Liver (tissue), 3 donors: Measurements from ENCODE around the gene TMEM63C.

Source experiments
- CTCF ChIP-seq: fragments of 150-350 bp; IDR thresholded peaks from 2 replicates; pipeline ENCODE4 v1.5.1; 2017; ENCODE audit warnings: improper control_type of control experiment, low read depth, low read length; ENCODE audit not compliant: missing input control
- GABPA ChIP-seq, 2 donors: IDR thresholded peaks in 1 of 2; conservative IDR thresholded peaks in 1 of 2; 2 replicates each; pipeline ENCODE4 v1.6.1; 2016; ENCODE audit warnings: antibody characterized with exemption in 2 of 2, mild to moderate bottlenecking in 1 of 2, moderate library complexity in 1 of 2
- MAX ChIP-seq: IDR thresholded peaks from 2 replicates; pipeline ENCODE4 v1.6.1; 2016; ENCODE audit warnings: antibody characterized with exemption
- REST ChIP-seq: IDR thresholded peaks from 2 replicates; pipeline ENCODE4 v1.6.1; 2016; ENCODE audit warnings: antibody characterized with exemption, mild to moderate bottlenecking
- RXRA ChIP-seq, 2 donors: IDR thresholded peaks; 2 replicates each; pipeline ENCODE4 v1.6.1; 2017 to 2018; ENCODE audit warnings: antibody characterized with exemption in 2 of 2, mild to moderate bottlenecking in 1 of 2
- TAF1 ChIP-seq: conservative IDR thresholded peaks from 2 replicates; pipeline ENCODE4 v1.6.1; 2016; ENCODE audit warnings: antibody characterized with exemption, mild to moderate bottlenecking
- YY1 ChIP-seq: IDR thresholded peaks from 2 replicates; pipeline ENCODE4 v1.6.1; 2016; ENCODE audit warnings: antibody characterized with exemption, mild to moderate bottlenecking
- donor health status: healthy.
- donor health status: healthy.

GRCh38 chr14:77141214-77142004 is 40.2 kb upstream of the TMEM63C start, which contains the start of gene ZDHHC22:
- TF ChIP-seq CTCF = peak; percentile 10
- no peak for TF ChIP-seq GABPA (IDR thresholded peaks at IDR 0.05 in 1 of 2, conservative IDR thresholded peaks at IDR 0.05 in 1 of 2)
- TF ChIP-seq MAX = no peak
- no peak for TF ChIP-seq YY1
- TF ChIP-seq RXRA (IDR thresholded peaks at IDR 0.05) = no peak
- TF ChIP-seq REST = no peak
- no peak for TF ChIP-seq TAF1
